Thoracic aorta (tissue), 2 donors: ENCODE results near the gene MARK3. TPM values are rescaled to one million over a fixed set of nuclear protein-coding genes. Genes with fewer than 3 reads are reported as not detected.

Experiments
- ATAC-seq: fragments of 150-250 bp; one replicate; pipeline ENCODE4 v1.8.0; 2017; ENCODE audit warnings: low read depth; ENCODE audit not compliant: insufficient number of reproducible peaks, low FRiP score
- DNase-seq: peaks from one replicate; pipeline ENCODE4 v3.0.0-alpha.2; 2020; ENCODE audit warnings: low spot score
- H3K27ac ChIP-seq, 2 donors: fragments of 200-600 bp; sonication (generic); 1 replicate in 1 of 2; 2 replicates in 1 of 2; pipeline ENCODE4 v1.5.1; 2016; ENCODE audit warnings: mild to moderate bottlenecking in 2 of 2, moderate library complexity in 2 of 2
- H3K27me3 ChIP-seq: fragments of 200-600 bp; sonication (generic); replicated peaks from 2 replicates; pipeline ENCODE4 v1.6.0; 2016; ENCODE audit warnings: mild to moderate bottlenecking; ENCODE audit not compliant: insufficient read depth
- H3K36me3 ChIP-seq: fragments of 200-600 bp; sonication (generic); one replicate; pipeline ENCODE4 v1.5.1; 2016
- H3K4me1 ChIP-seq, 2 donors: fragments of 200-600 bp; sonication (generic); 1 replicate in 1 of 2; 2 replicates in 1 of 2; pipeline versions ENCODE4 v1.5.1 to v1.6.0; 2016; ENCODE audit warnings: low read depth in 2 of 2, mild to moderate bottlenecking in 1 of 2; ENCODE audit not compliant: control insufficient read depth in 1 of 2
- H3K4me3 ChIP-seq: fragments of 200-600 bp; sonication (generic); 2 replicates; pipeline ENCODE4 v1.5.1; 2016; ENCODE audit warnings: mild to moderate bottlenecking
- H3K9me3 ChIP-seq: fragments of 200-600 bp; sonication (generic); 2 replicates; pipeline ENCODE4 v1.5.1; 2016
- total RNA-seq, 2 donors: library from RNA; depleted of rRNA; stranded (reverse); fragments of >200 nt; gene quantifications; one replicate each; pipeline versions ENCODE4 v1.1.0 to v1.2.3, GENCODE V29; 2016
- TF ChIP-seq, protein P1 (sequence below): fragments of 200-600 bp; sonication (generic); IDR thresholded peaks from one replicate; pipeline ENCODE4 v1.5.1; 2019; ENCODE audit warnings: antibody characterized with exemption

MARK3 gene
- total RNA-seq, 2 donors from 2014 or later: 77.6 to 133 TPM

DNA sequence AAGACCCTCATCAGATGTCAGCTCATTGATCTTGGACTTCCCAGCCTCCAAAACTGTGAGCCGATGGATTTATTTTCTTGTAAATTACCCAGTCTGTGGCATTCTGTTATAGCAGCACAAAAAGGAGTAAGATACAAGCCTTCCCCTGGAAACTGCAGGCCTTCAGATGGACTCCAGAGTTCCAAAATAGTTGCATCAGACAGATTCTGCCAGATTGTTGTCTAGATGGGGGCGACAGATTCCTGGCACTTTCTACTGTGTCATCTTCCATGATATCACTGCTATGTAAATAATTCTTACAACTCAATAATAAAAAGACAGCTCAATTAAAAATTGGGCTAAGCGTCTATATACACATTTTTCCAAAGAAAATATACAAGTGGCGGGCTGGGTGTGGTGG is 17.2 kb upstream of the MARK3 start:
- DNase-seq: no peak
- Histone ChIP-seq H3K27me3 (no peaks in the 10 kb centered on the region), H3K4me1 (no peaks in the 10 kb centered on the region), H3K9me3 (peaks cover under 1% of the 10 kb centered on the region), H3K36me3 (no peaks in the 10 kb centered on the region), H3K27ac (no peak overlapping the region), H3K4me3 (no peak overlapping the region)
- TF ChIP-seq, protein P1, sequence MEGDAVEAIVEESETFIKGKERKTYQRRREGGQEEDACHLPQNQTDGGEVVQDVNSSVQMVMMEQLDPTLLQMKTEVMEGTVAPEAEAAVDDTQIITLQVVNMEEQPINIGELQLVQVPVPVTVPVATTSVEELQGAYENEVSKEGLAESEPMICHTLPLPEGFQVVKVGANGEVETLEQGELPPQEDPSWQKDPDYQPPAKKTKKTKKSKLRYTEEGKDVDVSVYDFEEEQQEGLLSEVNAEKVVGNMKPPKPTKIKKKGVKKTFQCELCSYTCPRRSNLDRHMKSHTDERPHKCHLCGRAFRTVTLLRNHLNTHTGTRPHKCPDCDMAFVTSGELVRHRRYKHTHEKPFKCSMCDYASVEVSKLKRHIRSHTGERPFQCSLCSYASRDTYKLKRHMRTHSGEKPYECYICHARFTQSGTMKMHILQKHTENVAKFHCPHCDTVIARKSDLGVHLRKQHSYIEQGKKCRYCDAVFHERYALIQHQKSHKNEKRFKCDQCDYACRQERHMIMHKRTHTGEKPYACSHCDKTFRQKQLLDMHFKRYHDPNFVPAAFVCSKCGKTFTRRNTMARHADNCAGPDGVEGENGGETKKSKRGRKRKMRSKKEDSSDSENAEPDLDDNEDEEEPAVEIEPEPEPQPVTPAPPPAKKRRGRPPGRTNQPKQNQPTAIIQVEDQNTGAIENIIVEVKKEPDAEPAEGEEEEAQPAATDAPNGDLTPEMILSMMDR: no peak
- ATAC-seq: no peak

DNA sequence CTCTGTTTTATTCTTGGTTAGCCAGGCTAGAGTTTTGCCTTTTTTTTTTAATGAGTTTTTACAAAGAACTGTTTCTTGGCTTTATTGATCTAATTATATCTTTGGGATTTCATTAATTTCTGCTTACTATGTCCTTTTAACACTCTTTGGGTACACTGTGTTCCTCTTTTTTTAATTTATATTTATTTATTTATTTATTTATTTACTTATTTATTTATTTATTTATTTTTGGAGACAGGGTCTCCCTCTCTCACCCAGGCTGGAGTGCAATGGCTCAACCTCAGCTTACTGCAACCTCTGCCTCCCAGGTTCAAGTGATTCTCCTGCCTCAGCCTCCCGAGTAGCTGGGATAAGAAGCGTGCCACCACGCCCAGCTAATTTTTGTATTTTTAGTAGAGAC is 15.1 kb upstream of the MARK3 start:
- Histone ChIP-seq H3K36me3 (no peaks in the 10 kb centered on the region), H3K9me3 (no peaks in the 10 kb centered on the region), H3K4me1 (no peaks in the 10 kb centered on the region), H3K4me3 (no peak overlapping the region), H3K27ac (no peak overlapping the region), H3K27me3 (no peaks in the 10 kb centered on the region)
- DNase-seq (no peak), ATAC-seq (no peak)
- TF ChIP-seq, protein P1: no peak

DNA sequence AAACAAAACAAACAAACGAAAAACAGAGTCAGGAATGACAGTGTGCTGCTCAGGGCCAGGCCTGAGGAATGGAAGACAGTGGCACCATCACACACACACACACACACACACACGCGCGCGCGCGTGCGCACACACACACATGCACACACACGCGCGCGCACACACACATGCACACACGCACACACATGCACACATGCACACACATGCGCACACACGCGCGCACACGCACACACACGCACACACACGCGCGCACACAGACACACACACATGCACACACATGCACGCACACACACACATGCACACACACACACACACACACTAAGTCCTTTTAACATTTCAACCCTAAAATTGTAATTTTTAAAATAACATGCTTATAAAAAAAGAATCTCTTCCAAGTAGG is 13.2 kb upstream of the MARK3 start:
- TF ChIP-seq, protein P1: no peak

DNA sequence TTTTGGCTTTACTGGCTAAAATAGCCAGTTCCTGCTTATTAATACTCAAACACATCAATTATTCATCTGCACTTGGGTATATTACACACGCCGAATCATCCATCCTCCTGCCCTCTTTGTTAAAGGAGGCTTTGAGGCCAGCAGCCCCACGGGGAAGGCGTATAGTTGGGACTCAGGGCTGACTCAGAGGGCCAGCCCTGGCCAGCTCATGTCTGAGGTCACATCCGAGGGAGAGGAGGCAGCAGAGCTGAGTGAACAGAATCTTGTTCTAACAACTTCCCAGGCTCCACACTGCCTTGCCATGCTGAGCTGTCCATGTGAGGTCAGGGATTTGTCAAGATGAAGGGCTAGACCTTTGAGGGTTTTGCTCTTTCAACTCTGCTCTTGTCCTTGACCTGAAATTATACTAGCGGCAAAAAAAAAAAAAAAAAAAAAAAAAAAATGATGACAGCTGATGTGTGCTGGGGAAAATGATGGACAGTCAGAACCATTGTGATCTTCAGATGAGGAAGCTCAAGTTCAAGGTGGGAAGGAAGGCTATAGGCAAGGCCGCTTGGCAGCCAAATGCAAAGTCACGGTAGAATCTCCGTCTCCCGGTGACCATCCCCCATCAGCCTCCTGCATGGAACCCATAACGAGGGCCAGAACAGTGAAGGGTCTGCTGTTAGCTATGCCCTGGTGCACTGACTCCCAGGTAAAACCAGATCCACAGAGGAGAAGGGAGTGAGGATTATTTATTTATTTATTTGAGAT is 12.5 kb upstream of the MARK3 start:
- Histone ChIP-seq H3K9me3 (no peaks in the 10 kb centered on the region), H3K36me3 (no peaks in the 10 kb centered on the region)
- peak; percentile 19 for DNase-seq

More for the DNA sequence above, 13.2 kb upstream of the MARK3 start:
- Histone ChIP-seq H3K4me1 (no peaks in the 10 kb centered on the region), H3K36me3 (no peaks in the 10 kb centered on the region), H3K9me3 (no peaks in the 10 kb centered on the region), H3K27me3 (no peaks in the 10 kb centered on the region), H3K4me3 (no peak overlapping the region), H3K27ac (no peak overlapping the region)
- ATAC-seq (no peak), DNase-seq (no peak)

DNA sequence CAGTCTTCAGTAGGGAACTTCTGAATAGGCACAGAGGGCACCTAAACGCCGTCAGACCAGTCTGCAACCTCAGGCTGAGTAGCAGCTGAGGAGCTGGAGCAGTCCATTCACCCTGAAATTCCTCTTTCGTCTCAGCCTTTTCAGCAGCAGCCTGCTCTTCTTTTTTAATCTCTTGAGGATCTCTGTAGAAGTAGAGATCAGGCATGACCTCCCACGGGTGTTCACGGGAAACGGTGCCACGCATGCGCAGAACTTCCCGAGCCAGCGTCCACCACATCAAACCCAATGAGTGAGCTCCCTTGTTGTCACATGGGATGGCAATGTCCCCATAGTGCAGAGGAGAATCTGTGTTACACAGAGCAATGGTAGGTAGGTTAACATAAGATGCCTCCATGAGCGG is 11.1 kb upstream of the MARK3 start:
- H3K36me3 ChIP-seq: no peaks in the 10 kb centered on the region
- no peaks in the 10 kb centered on the region for H3K9me3 ChIP-seq
- no peaks in the 10 kb centered on the region for H3K27me3 ChIP-seq
- no peaks in the 10 kb centered on the region for H3K4me1 ChIP-seq
- TF ChIP-seq, protein P1: no peak
- ATAC-seq (no peak), DNase-seq (no peak)
- H3K27ac ChIP-seq: no peak overlapping the region
- H3K4me3 ChIP-seq: no peak overlapping the region

More for the DNA sequence above, 12.5 kb upstream of the MARK3 start:
- Histone ChIP-seq H3K27me3 (no peaks in the 10 kb centered on the region), H3K27ac (no peak overlapping the region), H3K4me1 (no peaks in the 10 kb centered on the region), H3K4me3 (no peak overlapping the region)
- peak; percentile 36 for ATAC-seq
- TF ChIP-seq, protein P1: no peak
